Measurements from ENCODE around the gene KRTAP2-3. TPM values are rescaled to one million over a fixed set of nuclear protein-coding genes. Genes with fewer than 3 reads are reported as not detected.

Gene KRTAP2-3
- total and polyA plus RNA-seq, 2 of the 4 experiments (the other 2 are of a cell fraction): 1.4 to 35.2 TPM

GRCh38 chr17:41016578-41017215 is 43.2 kb downstream of the KRTAP2-3 start:
- BruUV-seq (replicated peaks): no TSS peak
- H3K4me1 ChIP-seq (ENCODE audit: control insufficient read depth, insufficient read depth, low read length): peaks cover 1% of the 10 kb centered on the region; the same call in 1 of the 2 replicates
- no peak overlapping the region for H4K5ac ChIP-seq (ENCODE audit: low read depth, low read length)
- dilution Hi-C loops (cut with HindIII; ENCODE audit: low sequenced_read_pairs, unreplicated experiment) (no loop called here), intact Hi-C loops (cut with micrococcal nuclease) (no loop called here), in situ Hi-C loops (cut with MboI; ENCODE audit: low sequenced_read_pairs) (no loop called here)
- H3K9me3 ChIP-seq (ENCODE audit: control insufficient read depth, insufficient read depth, low read length): no peaks in the 10 kb centered on the region; the same call in 1 of the 2 replicates
- WGBS, 2 experiments (ENCODE audit: extremely low coverage in 2 of 2, insufficient read length in 1 of 2): 100% methylated on average over 6 of the region's 13 CpGs; no CpG with 5 or more reads in 1 of the 2 experiments
- ChIA-PET CTCF (no interaction called here), POLR2A (ENCODE audit: unreplicated experiment) (no interaction called here)
- H2BK120ac ChIP-seq (ENCODE audit: low read depth, low read length): no peak overlapping the region
- no peak overlapping the region for H3K4me2 ChIP-seq (ENCODE audit: low read depth, low read length)
- no peaks in the 10 kb centered on the region for H3K79me1 ChIP-seq (ENCODE audit: low read depth in 1 of 2, low read length in 2 of 2)
- no peak for ATAC-seq (ENCODE audit: low read depth)
- no peaks in the 10 kb centered on the region; the same call in 1 of the 2 replicates for H3K27me3 ChIP-seq (ENCODE audit: control insufficient read depth, insufficient read depth, low read length)
- no peak for DNase-seq
- H3K56ac ChIP-seq (ENCODE audit: extremely low read depth, insufficient read depth, low read length): no peak overlapping the region
- H2BK15ac ChIP-seq (ENCODE audit: low read depth, low read length): no peak overlapping the region
- no peaks in the 10 kb centered on the region for H3K36me3 ChIP-seq (ENCODE audit: control insufficient read depth, insufficient read depth, low read length)
- no peak overlapping the region for H3K27ac ChIP-seq (ENCODE audit: insufficient read depth, low read length)
- H2AK9ac ChIP-seq (replicated peaks; ENCODE audit: low read depth, low read length, poor library complexity): no peak overlapping the region
- H4K20me1 ChIP-seq (ENCODE audit: insufficient read depth, low read length): no peaks in the 10 kb centered on the region
- no peak overlapping the region for H3K4ac ChIP-seq (ENCODE audit: low read depth, low read length)
- H4K91ac ChIP-seq (ENCODE audit: insufficient read depth, low read depth, low read length): no peak overlapping the region; the same call in 1 of the 2 replicates
- H3K9me1 ChIP-seq (ENCODE audit: insufficient read depth, low read length): no peaks in the 10 kb centered on the region; the same call in 1 of the 2 replicates
- H2BK20ac ChIP-seq (ENCODE audit: low read depth, low read length): no peak overlapping the region
- no peak overlapping the region for H3K18ac ChIP-seq (ENCODE audit: low read depth, low read length)
- H3K14ac ChIP-seq (replicated peaks; ENCODE audit: low read depth, low read length): no peak overlapping the region
- H2AFZ ChIP-seq (replicated peaks; ENCODE audit: low read length, poor library complexity): no peak overlapping the region
- H3K4me3 ChIP-seq (ENCODE audit: insufficient read depth, low read depth, low read length): no peak overlapping the region
- H2BK5ac ChIP-seq (ENCODE audit: low read depth, low read length, poor library complexity, severe bottlenecking): no peak overlapping the region
- no peak overlapping the region for H2AK5ac ChIP-seq (ENCODE audit: low read depth, low read length)
- TF ChIP-seq CHD1 (IDR thresholded peaks at IDR 0.05; ENCODE audit: low read depth, low read length): no peak
- TF ChIP-seq BHLHE40 (IDR thresholded peaks at IDR 0.05; ENCODE audit: low read depth, low read length): no peak
- no peak overlapping the region for H3K23ac ChIP-seq (ENCODE audit: low read depth, low read length)
- no peak overlapping the region for H3K9ac ChIP-seq (ENCODE audit: low read depth, low read length)
- no peak overlapping the region for H4K8ac ChIP-seq (ENCODE audit: low read depth in 2 of 2, low read length in 2 of 2)
